ENCODE data around the gene MRPL55.

The MRPL55 gene

GRCh38 chr1:228155596-228156514 is 46.8 kb upstream of the MRPL55 start:
- no peak for DNase-seq (ENCODE audit: low read depth)
- no peak for TF ChIP-seq CTCF (IDR thresholded peaks at IDR 0.05; ENCODE audit: control insufficient read depth, insufficient read depth, low read depth, low read length, missing control alignments)
- no peak overlapping the region for H3K4me3 ChIP-seq (ENCODE audit: control insufficient read depth, low read depth, low read length)

- DNase-seq (ENCODE audit: low read depth), result no peak
- H3K4me3 ChIP-seq (ENCODE audit: control insufficient read depth, low read depth, low read length), result no peak overlapping the region
- no peak for TF ChIP-seq CTCF (IDR thresholded peaks at IDR 0.05; ENCODE audit: control insufficient read depth, insufficient read depth, low read depth, low read length, missing control alignments)
Observed at GRCh38 chr1:228154670-228155571, 45.8 kb upstream of the MRPL55 start.

GRCh38 chr1:228154021-228154669 is 45.0 kb upstream of the MRPL55 start:
- no peak overlapping the region for H3K4me3 ChIP-seq (ENCODE audit: control insufficient read depth, low read depth, low read length)
- no peak for TF ChIP-seq CTCF (IDR thresholded peaks at IDR 0.05; ENCODE audit: control insufficient read depth, insufficient read depth, low read depth, low read length, missing control alignments)
- no peak for DNase-seq (ENCODE audit: low read depth)

- H3K4me3 ChIP-seq (ENCODE audit: control insufficient read depth, low read depth, low read length), result no peak overlapping the region
- DNase-seq (ENCODE audit: low read depth), result no peak
- no peak for TF ChIP-seq CTCF (IDR thresholded peaks at IDR 0.05; ENCODE audit: control insufficient read depth, insufficient read depth, low read depth, low read length, missing control alignments)
Observed at GRCh38 chr1:228152918-228153258, 43.8 kb upstream of the MRPL55 start.

- no peak overlapping the region for H3K4me3 ChIP-seq (ENCODE audit: control insufficient read depth, low read depth, low read length)
- no peak for TF ChIP-seq CTCF (IDR thresholded peaks at IDR 0.05; ENCODE audit: control insufficient read depth, insufficient read depth, low read depth, low read length, missing control alignments)
- no peak for DNase-seq (ENCODE audit: low read depth)
Observed at GRCh38 chr1:228152097-228152917, 43.2 kb upstream of the MRPL55 start.
